SK-N-SH treated with all-trans-retinoic acid at 6 μM for 48 hours (cell line): ENCODE measurements around the gene ZFYVE28.

Experiments
- ARNTL ChIP-seq: fragments of 450-650 bp; formaldehyde crosslinking; IDR thresholded peaks from 2 replicates; pipeline ENCODE4 v1.5.0; 2020; ENCODE audit warnings: low read depth, mild to moderate bottlenecking, moderate library complexity, borderline replicate concordance
- GLIS3 ChIP-seq: fragments of 250-450 bp; sonication (Bioruptor Pico); IDR thresholded peaks from 2 replicates; pipeline ENCODE4 v1.5.0; 2020; ENCODE audit warnings: mild to moderate bottlenecking, moderate library complexity
- OSR1 ChIP-seq: fragments of 250-450 bp; sonication (Bioruptor Pico); IDR thresholded peaks from 2 replicates; pipeline ENCODE4 v1.8.0; 2022; ENCODE audit warnings: moderate library complexity, mild to moderate bottlenecking, inconsistent platforms
- PATZ1 ChIP-seq: fragments of 250-450 bp; sonication (Bioruptor Pico); IDR thresholded peaks from 2 replicates; pipeline ENCODE4 v1.8.0; 2020; ENCODE audit warnings: mild to moderate bottlenecking, moderate library complexity, borderline replicate concordance
- POU6F1 ChIP-seq: fragments of 250-450 bp; sonication (Bioruptor Pico); IDR thresholded peaks from 2 replicates; pipeline ENCODE4 v1.8.0; 2021; ENCODE audit warnings: low read depth, mild to moderate bottlenecking, moderate library complexity, borderline replicate concordance
- SNAI2 ChIP-seq: fragments of 250-450 bp; sonication (Bioruptor Pico); IDR thresholded peaks from 2 replicates; pipeline ENCODE4 v1.5.0; 2020; ENCODE audit warnings: mild to moderate bottlenecking, moderate library complexity
- TCF4 ChIP-seq: fragments of 250-450 bp; sonication (Bioruptor Pico); IDR thresholded peaks from 2 replicates; pipeline ENCODE4 v1.8.0; 2021; ENCODE audit warnings: mild to moderate bottlenecking, moderate library complexity, borderline replicate concordance
- TOX ChIP-seq: fragments of 250-450 bp; sonication (Bioruptor Pico); IDR thresholded peaks from 2 replicates; pipeline ENCODE4 v1.8.0; 2021; ENCODE audit warnings: mild to moderate bottlenecking, moderate library complexity, borderline replicate concordance
- ZFP3 ChIP-seq: fragments of 250-450 bp; sonication (Bioruptor Pico); IDR thresholded peaks from 2 replicates; pipeline ENCODE4 v1.5.0; 2020; ENCODE audit warnings: mild to moderate bottlenecking, moderate library complexity
- ZFP30 ChIP-seq: fragments of 450-650 bp; formaldehyde crosslinking; IDR thresholded peaks from 2 replicates; pipeline ENCODE4 v1.5.0; 2022; ENCODE audit warnings: mild to moderate bottlenecking, moderate library complexity
- ZNF8 ChIP-seq: fragments of 450-650 bp; formaldehyde crosslinking; IDR thresholded peaks from 2 replicates; pipeline ENCODE4 v1.5.0; 2020; ENCODE audit warnings: mild to moderate bottlenecking, moderate library complexity
- TF ChIP-seq, protein P1 (sequence below): fragments of 250-450 bp; sonication (Bioruptor Pico); IDR thresholded peaks from 2 replicates; pipeline ENCODE4 v1.5.1; 2020; ENCODE audit warnings: low read depth, mild to moderate bottlenecking, moderate library complexity

DNA sequence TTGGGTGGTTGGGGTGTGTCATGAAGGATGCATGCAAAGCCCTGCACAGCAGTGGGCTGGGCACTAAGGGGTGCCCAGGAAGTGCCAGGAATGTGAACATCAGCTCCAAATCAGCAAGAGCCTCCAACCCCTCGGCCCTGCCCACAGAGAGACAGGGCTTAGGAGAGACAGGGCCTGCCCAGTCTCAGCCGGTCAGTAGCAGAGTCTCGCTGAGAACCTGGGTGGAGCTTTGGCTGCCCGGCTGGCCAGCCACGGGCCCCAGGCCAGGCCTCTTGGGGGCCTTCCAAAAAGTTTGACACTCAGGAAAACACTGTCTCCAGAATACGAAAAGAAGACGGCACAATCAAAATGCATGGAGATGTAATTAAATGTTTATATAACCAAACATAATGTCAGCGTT, 152.3 kb downstream of the ZFYVE28 start:
- TF ChIP-seq SNAI2 (no peak), ARNTL (CRISPR knock-in tag) (no peak), TCF4 (no peak), GLIS3 (CRISPR knock-in tag) (no peak), POU6F1 (CRISPR knock-in tag) (no peak), PATZ1 (CRISPR knock-in tag) (no peak), TOX (CRISPR knock-in tag) (no peak), ZFP3 (no peak), ZFP30 (no peak), ZNF8 (CRISPR knock-in tag) (no peak), OSR1 (no peak)
- TF ChIP-seq, protein P1, sequence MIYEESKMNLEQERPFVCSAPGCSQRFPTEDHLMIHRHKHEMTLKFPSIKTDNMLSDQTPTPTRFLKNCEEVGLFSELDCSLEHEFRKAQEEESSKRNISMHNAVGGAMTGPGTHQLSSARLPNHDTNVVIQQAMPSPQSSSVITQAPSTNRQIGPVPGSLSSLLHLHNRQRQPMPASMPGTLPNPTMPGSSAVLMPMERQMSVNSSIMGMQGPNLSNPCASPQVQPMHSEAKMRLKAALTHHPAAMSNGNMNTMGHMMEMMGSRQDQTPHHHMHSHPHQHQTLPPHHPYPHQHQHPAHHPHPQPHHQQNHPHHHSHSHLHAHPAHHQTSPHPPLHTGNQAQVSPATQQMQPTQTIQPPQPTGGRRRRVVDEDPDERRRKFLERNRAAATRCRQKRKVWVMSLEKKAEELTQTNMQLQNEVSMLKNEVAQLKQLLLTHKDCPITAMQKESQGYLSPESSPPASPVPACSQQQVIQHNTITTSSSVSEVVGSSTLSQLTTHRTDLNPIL (CRISPR knock-in tag) = no peak
